ENCODE results near the gene ASAP3. TPM values are rescaled to one million over a fixed set of nuclear protein-coding genes. Genes with fewer than 3 reads are reported as not detected.

Gene ASAP3
- total and polyA plus RNA-seq, 9 of the 15 experiments (the other 6 are each of a cell fraction or from before 2014, with no cell fraction given) = 1.7 to 31.2 (median 17.4) TPM

DNA sequence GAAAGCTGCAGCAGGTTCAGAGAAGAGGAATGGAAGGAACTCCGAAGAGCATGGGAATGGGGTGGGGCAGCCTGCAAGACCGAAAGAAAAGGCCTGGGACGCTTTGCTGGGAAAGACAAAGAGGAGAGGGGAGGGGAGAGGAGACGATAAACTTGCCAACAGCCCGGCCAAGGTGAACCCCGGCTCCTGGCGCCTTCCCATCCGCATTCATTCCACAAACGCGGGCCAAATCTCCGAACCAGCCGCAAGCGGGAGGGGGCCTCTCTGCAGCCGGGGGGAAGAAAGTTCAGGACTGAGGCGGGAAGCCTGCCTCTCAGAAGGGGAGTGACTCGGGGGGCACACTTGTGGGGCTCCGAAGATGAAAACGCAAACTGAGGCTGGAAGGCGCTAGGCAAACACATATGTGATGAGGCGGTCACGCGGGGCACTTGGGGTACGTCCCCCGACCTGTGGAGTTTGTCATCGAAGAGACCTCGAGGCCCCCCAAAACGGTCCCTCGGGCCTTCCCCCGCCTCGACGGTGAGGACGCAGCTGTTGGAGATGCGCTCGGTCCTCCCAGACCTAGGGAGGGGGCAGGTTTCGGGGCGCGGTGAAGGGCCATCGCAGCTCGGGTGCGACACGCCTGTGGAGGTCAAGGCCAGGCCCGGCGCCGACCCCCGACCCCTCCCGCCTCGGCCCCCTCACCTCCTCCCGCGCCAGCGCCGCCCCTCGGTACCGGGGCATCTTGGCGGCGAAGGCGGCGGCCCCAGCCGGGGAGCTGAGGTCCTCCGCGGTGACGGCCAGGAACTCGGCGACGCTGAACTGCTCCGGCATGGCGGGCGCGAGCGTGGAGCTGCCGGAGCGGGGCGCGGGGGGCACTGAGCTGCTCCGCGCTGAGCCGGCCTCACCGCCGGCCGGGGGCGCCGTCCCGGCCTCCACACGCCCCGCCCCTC lies at the start of gene ASAP3 (continued):
- TF ChIP-seq, protein P1, sequence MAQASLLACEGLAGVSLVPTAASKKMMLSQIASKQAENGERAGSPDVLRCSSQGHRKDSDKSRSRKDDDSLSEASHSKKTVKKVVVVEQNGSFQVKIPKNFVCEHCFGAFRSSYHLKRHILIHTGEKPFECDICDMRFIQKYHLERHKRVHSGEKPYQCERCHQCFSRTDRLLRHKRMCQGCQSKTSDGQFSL (CRISPR knock-in tag; IDR thresholded peaks at IDR 0.05) = 0 out of 2 replicates have a peak, but pooled peaks have one; percentile 3
- TF ChIP-seq, protein P1 (tag; IDR thresholded peaks at IDR 0.05) = no peak; a peak in 1 of 4 replicates
- TF ChIP-seq, protein P2, sequence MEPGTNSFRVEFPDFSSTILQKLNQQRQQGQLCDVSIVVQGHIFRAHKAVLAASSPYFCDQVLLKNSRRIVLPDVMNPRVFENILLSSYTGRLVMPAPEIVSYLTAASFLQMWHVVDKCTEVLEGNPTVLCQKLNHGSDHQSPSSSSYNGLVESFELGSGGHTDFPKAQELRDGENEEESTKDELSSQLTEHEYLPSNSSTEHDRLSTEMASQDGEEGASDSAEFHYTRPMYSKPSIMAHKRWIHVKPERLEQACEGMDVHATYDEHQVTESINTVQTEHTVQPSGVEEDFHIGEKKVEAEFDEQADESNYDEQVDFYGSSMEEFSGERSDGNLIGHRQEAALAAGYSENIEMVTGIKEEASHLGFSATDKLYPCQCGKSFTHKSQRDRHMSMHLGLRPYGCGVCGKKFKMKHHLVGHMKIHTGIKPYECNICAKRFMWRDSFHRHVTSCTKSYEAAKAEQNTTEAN (CRISPR knock-in tag; IDR thresholded peaks at IDR 0.05) = peak; percentile 71; the same call in 1 of the 2 replicates
- TF ChIP-seq, protein P3, sequence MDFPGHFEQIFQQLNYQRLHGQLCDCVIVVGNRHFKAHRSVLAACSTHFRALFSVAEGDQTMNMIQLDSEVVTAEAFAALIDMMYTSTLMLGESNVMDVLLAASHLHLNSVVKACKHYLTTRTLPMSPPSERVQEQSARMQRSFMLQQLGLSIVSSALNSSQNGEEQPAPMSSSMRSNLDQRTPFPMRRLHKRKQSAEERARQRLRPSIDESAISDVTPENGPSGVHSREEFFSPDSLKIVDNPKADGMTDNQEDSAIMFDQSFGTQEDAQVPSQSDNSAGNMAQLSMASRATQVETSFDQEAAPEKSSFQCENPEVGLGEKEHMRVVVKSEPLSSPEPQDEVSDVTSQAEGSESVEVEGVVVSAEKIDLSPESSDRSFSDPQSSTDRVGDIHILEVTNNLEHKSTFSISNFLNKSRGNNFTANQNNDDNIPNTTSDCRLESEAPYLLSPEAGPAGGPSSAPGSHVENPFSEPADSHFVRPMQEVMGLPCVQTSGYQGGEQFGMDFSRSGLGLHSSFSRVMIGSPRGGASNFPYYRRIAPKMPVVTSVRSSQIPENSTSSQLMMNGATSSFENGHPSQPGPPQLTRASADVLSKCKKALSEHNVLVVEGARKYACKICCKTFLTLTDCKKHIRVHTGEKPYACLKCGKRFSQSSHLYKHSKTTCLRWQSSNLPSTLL (IDR thresholded peaks at IDR 0.05) = no peak
- TF ChIP-seq NFIX (CRISPR knock-in tag; IDR thresholded peaks at IDR 0.05; ENCODE audit: low read depth) (no peak), ARID1B (IDR thresholded peaks at IDR 0.05) (no peak), ZNF121 (CRISPR knock-in tag; conservative IDR thresholded peaks at IDR 0.05) (no peak), ZNF165 (CRISPR knock-in tag; IDR thresholded peaks at IDR 0.05; ENCODE audit: borderline replicate concordance) (no peak), NCOA6 (IDR thresholded peaks at IDR 0.05) (peak; percentile 70; the same call in 1 of the 2 replicates)
- TF ChIP-seq, protein P4, sequence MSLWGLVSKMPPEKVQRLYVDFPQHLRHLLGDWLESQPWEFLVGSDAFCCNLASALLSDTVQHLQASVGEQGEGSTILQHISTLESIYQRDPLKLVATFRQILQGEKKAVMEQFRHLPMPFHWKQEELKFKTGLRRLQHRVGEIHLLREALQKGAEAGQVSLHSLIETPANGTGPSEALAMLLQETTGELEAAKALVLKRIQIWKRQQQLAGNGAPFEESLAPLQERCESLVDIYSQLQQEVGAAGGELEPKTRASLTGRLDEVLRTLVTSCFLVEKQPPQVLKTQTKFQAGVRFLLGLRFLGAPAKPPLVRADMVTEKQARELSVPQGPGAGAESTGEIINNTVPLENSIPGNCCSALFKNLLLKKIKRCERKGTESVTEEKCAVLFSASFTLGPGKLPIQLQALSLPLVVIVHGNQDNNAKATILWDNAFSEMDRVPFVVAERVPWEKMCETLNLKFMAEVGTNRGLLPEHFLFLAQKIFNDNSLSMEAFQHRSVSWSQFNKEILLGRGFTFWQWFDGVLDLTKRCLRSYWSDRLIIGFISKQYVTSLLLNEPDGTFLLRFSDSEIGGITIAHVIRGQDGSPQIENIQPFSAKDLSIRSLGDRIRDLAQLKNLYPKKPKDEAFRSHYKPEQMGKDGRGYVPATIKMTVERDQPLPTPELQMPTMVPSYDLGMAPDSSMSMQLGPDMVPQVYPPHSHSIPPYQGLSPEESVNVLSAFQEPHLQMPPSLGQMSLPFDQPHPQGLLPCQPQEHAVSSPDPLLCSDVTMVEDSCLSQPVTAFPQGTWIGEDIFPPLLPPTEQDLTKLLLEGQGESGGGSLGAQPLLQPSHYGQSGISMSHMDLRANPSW (CRISPR knock-in tag; IDR thresholded peaks at IDR 0.05) = peak; percentile 56; the same call in 1 of the 2 replicates
- TF ChIP-seq, protein P5, sequence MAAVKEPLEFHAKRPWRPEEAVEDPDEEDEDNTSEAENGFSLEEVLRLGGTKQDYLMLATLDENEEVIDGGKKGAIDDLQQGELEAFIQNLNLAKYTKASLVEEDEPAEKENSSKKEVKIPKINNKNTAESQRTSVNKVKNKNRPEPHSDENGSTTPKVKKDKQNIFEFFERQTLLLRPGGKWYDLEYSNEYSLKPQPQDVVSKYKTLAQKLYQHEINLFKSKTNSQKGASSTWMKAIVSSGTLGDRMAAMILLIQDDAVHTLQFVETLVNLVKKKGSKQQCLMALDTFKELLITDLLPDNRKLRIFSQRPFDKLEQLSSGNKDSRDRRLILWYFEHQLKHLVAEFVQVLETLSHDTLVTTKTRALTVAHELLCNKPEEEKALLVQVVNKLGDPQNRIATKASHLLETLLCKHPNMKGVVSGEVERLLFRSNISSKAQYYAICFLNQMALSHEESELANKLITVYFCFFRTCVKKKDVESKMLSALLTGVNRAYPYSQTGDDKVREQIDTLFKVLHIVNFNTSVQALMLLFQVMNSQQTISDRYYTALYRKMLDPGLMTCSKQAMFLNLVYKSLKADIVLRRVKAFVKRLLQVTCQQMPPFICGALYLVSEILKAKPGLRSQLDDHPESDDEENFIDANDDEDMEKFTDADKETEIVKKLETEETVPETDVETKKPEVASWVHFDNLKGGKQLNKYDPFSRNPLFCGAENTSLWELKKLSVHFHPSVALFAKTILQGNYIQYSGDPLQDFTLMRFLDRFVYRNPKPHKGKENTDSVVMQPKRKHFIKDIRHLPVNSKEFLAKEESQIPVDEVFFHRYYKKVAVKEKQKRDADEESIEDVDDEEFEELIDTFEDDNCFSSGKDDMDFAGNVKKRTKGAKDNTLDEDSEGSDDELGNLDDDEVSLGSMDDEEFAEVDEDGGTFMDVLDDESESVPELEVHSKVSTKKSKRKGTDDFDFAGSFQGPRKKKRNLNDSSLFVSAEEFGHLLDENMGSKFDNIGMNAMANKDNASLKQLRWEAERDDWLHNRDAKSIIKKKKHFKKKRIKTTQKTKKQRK (IDR thresholded peaks at IDR 0.05; ENCODE audit: borderline replicate concordance, low read depth, low read length) = no peak
- TF ChIP-seq, protein P6, sequence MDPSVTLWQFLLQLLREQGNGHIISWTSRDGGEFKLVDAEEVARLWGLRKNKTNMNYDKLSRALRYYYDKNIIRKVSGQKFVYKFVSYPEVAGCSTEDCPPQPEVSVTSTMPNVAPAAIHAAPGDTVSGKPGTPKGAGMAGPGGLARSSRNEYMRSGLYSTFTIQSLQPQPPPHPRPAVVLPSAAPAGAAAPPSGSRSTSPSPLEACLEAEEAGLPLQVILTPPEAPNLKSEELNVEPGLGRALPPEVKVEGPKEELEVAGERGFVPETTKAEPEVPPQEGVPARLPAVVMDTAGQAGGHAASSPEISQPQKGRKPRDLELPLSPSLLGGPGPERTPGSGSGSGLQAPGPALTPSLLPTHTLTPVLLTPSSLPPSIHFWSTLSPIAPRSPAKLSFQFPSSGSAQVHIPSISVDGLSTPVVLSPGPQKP (CRISPR knock-in tag; IDR thresholded peaks at IDR 0.05) = no peak
